ENCODE data around the gene MED12L. TPM values are rescaled to one million over a fixed set of nuclear protein-coding genes. Genes with fewer than 3 reads are reported as not detected.

MED12L gene
- polyA plus RNA-seq, 1 of the 3 experiments (the other 2 are of a cell fraction) = 0.03 TPM

GRCh38 chr3:151305775-151306151 is 220.3 kb downstream of the MED12L start:
- Histone ChIP-seq H4K20me1 (ENCODE audit: insufficient read depth) (no peaks in the 10 kb centered on the region), H2AFZ (ENCODE audit: low read depth) (peak overlapping the region; percentile 2; the same call in 1 of the 2 replicates), H3K9me3 (no peaks in the 10 kb centered on the region), H3K27ac (ENCODE audit: low read depth in 2 of 2, low read length in 1 of 2) (peak overlapping the region; percentile 68 to 85; a peak in 3 of 4 replicates), H3K9ac (peak overlapping the region; percentile 45; the same call in 1 of the 2 replicates), H3K4me2 (peak overlapping the region; percentile 62), H3K36me3 (replicated peaks in 1 of 2; ENCODE audit: control insufficient read depth in 1 of 2, insufficient read depth in 2 of 2, low read length in 1 of 2) (no peaks in the 10 kb centered on the region), H3K27me3 (ENCODE audit: insufficient read depth) (peaks cover 4% of the 10 kb centered on the region; the same call in 1 of the 2 replicates), H3K79me2 (ENCODE audit: insufficient read depth) (no peaks in the 10 kb centered on the region), H3K9me2 (no peaks in the 10 kb centered on the region), H3K4me3 (ENCODE audit: low read depth in 2 of 2, low read length in 1 of 2) (peak overlapping the region; percentile 12 to 32; a peak in 2 of 4 replicates), H3F3A (replicated peaks; ENCODE audit: insufficient read depth) (peaks cover 26% of the 10 kb centered on the region), H3K4me1 (ENCODE audit: control insufficient read depth in 1 of 2, insufficient read depth in 2 of 2, low read depth in 1 of 2, low read length in 1 of 2) (peaks cover 0 to 13% of the 10 kb centered on the region in 2 experiments; a peak in 2 of 4 replicates)
- TF ChIP-seq ELF1 (IDR thresholded peaks at IDR 0.05) (peak; percentile 5; the same call in 1 of the 2 replicates), USF2 (IDR thresholded peaks at IDR 0.05; ENCODE audit: borderline replicate concordance, low read depth, low read length) (no peak)
- ChIA-PET POLR2A (no interaction called here), CTCF (interaction anchor here (1.5 kb wide), 1 partner anchor 138 kb away, joined by 6 read pairs; no protein-coding TSS in a partner anchor)
- WGBS (ENCODE audit: low lambda C conversion rate) = 48% methylated on average over 4 of the region's 4 CpGs
- no peak for DNase-seq

GRCh38 chr3:151306168-151306810 is 220.8 kb downstream of the MED12L start:
- Histone ChIP-seq H3K79me2 (ENCODE audit: insufficient read depth) (no peaks in the 10 kb centered on the region), H4K20me1 (ENCODE audit: insufficient read depth) (no peaks in the 10 kb centered on the region), H3K9me3 (no peaks in the 10 kb centered on the region), H3K36me3 (replicated peaks in 1 of 2; ENCODE audit: control insufficient read depth in 1 of 2, insufficient read depth in 2 of 2, low read length in 1 of 2) (no peaks in the 10 kb centered on the region), H2AFZ (ENCODE audit: low read depth) (no peak overlapping the region), H3K27me3 (ENCODE audit: insufficient read depth) (peaks cover 4% of the 10 kb centered on the region; the same call in 1 of the 2 replicates), H3K9me2 (no peaks in the 10 kb centered on the region), H3F3A (replicated peaks; ENCODE audit: insufficient read depth) (peaks cover 26% of the 10 kb centered on the region), H3K27ac (ENCODE audit: low read depth in 2 of 2, low read length in 1 of 2) (peak overlapping the region; percentile 68 to 85; a peak in 3 of 4 replicates), H3K4me2 (peak overlapping the region; percentile 62), H3K4me1 (ENCODE audit: control insufficient read depth in 1 of 2, insufficient read depth in 2 of 2, low read depth in 1 of 2, low read length in 1 of 2) (peaks cover 0 to 13% of the 10 kb centered on the region in 2 experiments; a peak in 2 of 4 replicates), H3K9ac (peak overlapping the region; percentile 45; the same call in 1 of the 2 replicates), H3K4me3 (ENCODE audit: low read depth in 2 of 2, low read length in 1 of 2) (no peak overlapping the region)
- DNase-seq = no peak
- no peak for TF ChIP-seq RCOR1 (IDR thresholded peaks at IDR 0.05; ENCODE audit: low read length)
- TF ChIP-seq, protein P1, sequence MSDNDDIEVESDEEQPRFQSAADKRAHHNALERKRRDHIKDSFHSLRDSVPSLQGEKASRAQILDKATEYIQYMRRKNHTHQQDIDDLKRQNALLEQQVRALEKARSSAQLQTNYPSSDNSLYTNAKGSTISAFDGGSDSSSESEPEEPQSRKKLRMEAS (IDR thresholded peaks at IDR 0.05; ENCODE audit: low read depth) = no peak
- no peak for TF ChIP-seq MXI1 (IDR thresholded peaks at IDR 0.05; ENCODE audit: low read depth, low read length)
- no peak for TF ChIP-seq RXRA (IDR thresholded peaks at IDR 0.05; ENCODE audit: borderline replicate concordance, low read depth)
- TF ChIP-seq SMC3 (IDR thresholded peaks at IDR 0.05; ENCODE audit: low read depth, low read length) = no peak
- no peak for TF ChIP-seq TAF1 (IDR thresholded peaks at IDR 0.05; ENCODE audit: borderline replicate concordance, low read depth, low read length)
- no peak for TF ChIP-seq TCF12 (IDR thresholded peaks at IDR 0.05)
- no peak for TF ChIP-seq EZH2phosphoT487 (IDR thresholded peaks at IDR 0.05; ENCODE audit: borderline replicate concordance, low read depth)
- TF ChIP-seq ELF1 (IDR thresholded peaks at IDR 0.05) = no peak
- no peak for TF ChIP-seq MEF2A (IDR thresholded peaks at IDR 0.05; ENCODE audit: borderline replicate concordance, low read depth)
- TF ChIP-seq RFX5 (IDR thresholded peaks at IDR 0.05; ENCODE audit: low read length) = no peak
- no peak for TF ChIP-seq YY1 (IDR thresholded peaks at IDR 0.05; ENCODE audit: low read depth)
- ChIA-PET POLR2A (no interaction called here), CTCF (interaction anchor here (1.3 to 1.5 kb wide), 2 partner anchors 21 to 138 kb away, joined by 5 to 6 read pairs; no protein-coding TSS in a partner anchor)
- 78% methylated on average over 6 of the region's 6 CpGs for WGBS (ENCODE audit: low lambda C conversion rate)

All from SK-N-SH (cell line).